WTC11 (cell line): Measurements from ENCODE around the gene PKLR. TPM values are rescaled to one million over a fixed set of nuclear protein-coding genes. Genes with fewer than 3 reads are reported as not detected.
A peak's percentile ranks its signal among the peaks of the same experiment; 100 is the strongest.

Source experiments
- ATAC-seq: fragments of 200-7000 bp; cut with Tn5 transposase; 2 replicates; pipeline ENCODE4 v1.10.0; 2021; ENCODE audit warnings: mild to moderate bottlenecking, moderate library complexity
- CTCF ChIA-PET: fragments of 300-600 bp; sonication (Branson Sonifier 250); formaldehyde crosslinking; loops from one replicate; lab custom pipeline; 2021; ENCODE audit warnings: antibody characterized with exemption; lab: Charles Lee
- POLR2A ChIA-PET: fragments of 350-600 bp; sonication (Branson Sonifier 250); formaldehyde crosslinking; loops from one replicate; lab custom pipeline; 2021; ENCODE audit warnings: antibody characterized with exemption; lab: Charles Lee
- DNase-seq: peaks from one replicate; pipeline ENCODE4 v3.0.0; 2021; ENCODE audit warnings: low spot score
- H3K27ac Mint-ChIP-seq: 2 replicates; pipeline ENCODE4 v1.8.0; 2021; ENCODE audit warnings: mixed read lengths
- H3K27me3 Mint-ChIP-seq: 2 replicates; pipeline ENCODE4 v1.8.0; 2021; ENCODE audit warnings: low read depth, mild to moderate bottlenecking, moderate library complexity, mixed read lengths
- H3K36me3 Mint-ChIP-seq: 2 replicates; pipeline ENCODE4 v1.8.0; 2021; ENCODE audit warnings: mixed read lengths
- H3K4me1 Mint-ChIP-seq: 2 replicates; pipeline ENCODE4 v1.8.0; 2022; ENCODE audit warnings: mixed read lengths
- H3K4me3 Mint-ChIP-seq: 2 replicates; pipeline ENCODE4 v1.8.0; 2021; ENCODE audit warnings: mild to moderate bottlenecking, moderate library complexity, mixed read lengths
- H3K9me3 Mint-ChIP-seq: 2 replicates; pipeline ENCODE4 v1.8.0; 2021; ENCODE audit warnings: mixed read lengths
- ARID4B ChIP-seq: sonication (generic); formaldehyde crosslinking; IDR thresholded peaks from 2 replicates; pipeline ENCODE4 v1.8.0; 2023; ENCODE audit warnings: missing genetic modification reagents, mild to moderate bottlenecking, borderline replicate concordance
- ATF6 ChIP-seq: sonication (generic); formaldehyde crosslinking; IDR thresholded peaks from 2 replicates; pipeline ENCODE4 v1.8.1; 2023; ENCODE audit warnings: mild to moderate bottlenecking, missing genetic modification reagents
- CREM ChIP-seq: sonication (generic); formaldehyde crosslinking; IDR thresholded peaks from 2 replicates; pipeline ENCODE4 v1.8.1; 2022; ENCODE audit warnings: mild to moderate bottlenecking, missing genetic modification reagents, moderate library complexity
- CTCF ChIP-seq: fragments of 200-600 bp; IDR thresholded peaks from 2 replicates; pipeline ENCODE4 v1.8.0; 2022; ENCODE audit warnings: antibody characterized with exemption
- FOXP1 ChIP-seq: sonication (generic); formaldehyde crosslinking; IDR thresholded peaks from 2 replicates; pipeline ENCODE4 v1.8.0; 2022; ENCODE audit warnings: missing genetic modification reagents, mild to moderate bottlenecking, moderate library complexity, borderline replicate concordance
- FOXP4 ChIP-seq: sonication (generic); formaldehyde crosslinking; IDR thresholded peaks from 2 replicates; pipeline ENCODE4 v1.8.0; 2022; ENCODE audit warnings: mild to moderate bottlenecking, missing genetic modification reagents
- MYBL2 ChIP-seq: sonication (generic); formaldehyde crosslinking; IDR thresholded peaks from 2 replicates; pipeline ENCODE4 v1.8.1; 2023; ENCODE audit warnings: mild to moderate bottlenecking, moderate library complexity, missing genetic modification reagents
- NFE2L1 ChIP-seq: sonication (generic); formaldehyde crosslinking; IDR thresholded peaks from 2 replicates; pipeline ENCODE4 v1.8.1; 2023; ENCODE audit warnings: missing genetic modification reagents
- SOX15 ChIP-seq: fragments of 250-450 bp; sonication (Bioruptor Pico); IDR thresholded peaks from 2 replicates; pipeline ENCODE4 v1.9.0; 2021; ENCODE audit warnings: mild to moderate bottlenecking
- TCF7 ChIP-seq: sonication (generic); formaldehyde crosslinking; IDR thresholded peaks from 2 replicates; pipeline ENCODE4 v1.8.0; 2022; ENCODE audit warnings: mild to moderate bottlenecking, low read depth, missing genetic modification reagents, moderate library complexity
- ZNF121 ChIP-seq: sonication (generic); formaldehyde crosslinking; IDR thresholded peaks from 2 replicates; pipeline ENCODE4 v1.8.0; 2023; ENCODE audit warnings: missing genetic modification reagents
- ZNF317 ChIP-seq: sonication (generic); formaldehyde crosslinking; IDR thresholded peaks from 2 replicates; pipeline ENCODE4 v1.8.1; 2023; ENCODE audit warnings: low read depth, mild to moderate bottlenecking, moderate library complexity, missing genetic modification reagents, borderline replicate concordance
- ZSCAN18 ChIP-seq: fragments of 250-450 bp; sonication (Bioruptor Pico); IDR thresholded peaks from 2 replicates; pipeline ENCODE4 v2.1.2; 2022; ENCODE audit warnings: mild to moderate bottlenecking, moderate library complexity
- total RNA-seq: library from RNA; stranded (reverse); gene quantifications from 3 replicates; pipeline ENCODE4 v1.2.3, GENCODE V29; 2021
- TF ChIP-seq, protein P1 (sequence below): sonication (generic); formaldehyde crosslinking; IDR thresholded peaks from 2 replicates; pipeline ENCODE4 v1.8.0; 2022; ENCODE audit warnings: mild to moderate bottlenecking, missing genetic modification reagents
- TF ChIP-seq, protein P2 (sequence below): sonication (generic); formaldehyde crosslinking; IDR thresholded peaks from 2 replicates; pipeline ENCODE4 v1.8.1; 2022; ENCODE audit warnings: mild to moderate bottlenecking, missing genetic modification reagents, moderate library complexity, borderline replicate concordance
- TF ChIP-seq, protein P3 (sequence below): sonication (generic); formaldehyde crosslinking; IDR thresholded peaks from 2 replicates; pipeline ENCODE4 v1.8.1; 2023; ENCODE audit warnings: mild to moderate bottlenecking, missing genetic modification reagents, moderate library complexity
- TF ChIP-seq, protein P4 (sequence below): sonication (generic); formaldehyde crosslinking; IDR thresholded peaks from 2 replicates; pipeline ENCODE4 v1.8.1; 2022; ENCODE audit warnings: missing genetic modification reagents, borderline replicate concordance

PKLR gene
- total RNA-seq, 1 experiment from 2014 or later = 1.5 TPM

DNA sequence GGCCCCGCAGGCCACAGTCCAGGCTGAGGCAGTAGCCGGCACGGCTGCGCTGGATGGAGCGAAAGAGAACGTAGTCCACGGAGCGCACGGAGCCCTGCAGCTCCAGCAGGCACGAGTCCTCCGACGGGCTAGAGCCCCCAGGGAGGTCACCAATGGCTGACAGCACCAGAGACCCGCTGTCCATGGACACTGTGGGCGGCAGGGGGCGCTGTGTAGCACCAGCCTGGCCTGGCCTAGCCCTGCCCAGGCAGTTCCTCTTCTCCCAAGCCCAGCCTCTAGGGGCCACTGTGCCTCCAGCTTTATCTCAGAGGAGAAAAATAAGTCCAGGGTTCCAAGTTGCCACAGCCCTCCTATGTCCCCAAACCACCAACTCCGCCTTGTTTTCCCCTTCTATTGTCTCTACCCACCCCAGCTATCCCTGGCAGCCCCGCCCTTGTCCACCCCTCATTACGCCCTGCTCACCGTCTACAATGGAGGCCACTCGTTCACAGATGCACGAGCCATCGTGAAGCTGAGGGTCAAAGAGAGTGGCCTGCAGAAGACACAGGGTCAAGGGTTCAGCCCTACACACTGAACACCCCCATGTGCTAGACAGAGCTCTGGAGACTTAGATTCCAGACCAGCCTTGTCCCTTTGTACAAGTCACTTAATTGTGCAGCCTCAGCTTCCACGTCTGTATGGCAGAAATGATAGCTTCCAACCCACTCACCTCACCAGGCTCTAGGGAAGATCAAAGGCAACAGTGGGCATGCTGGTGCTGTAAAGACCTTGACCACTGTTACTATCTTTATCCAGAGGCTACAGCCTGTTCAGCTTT is 50.4 kb downstream of the PKLR start (continued):
- TF ChIP-seq ARID4B (CRISPR knock-in tag) (no peak), CREM (CRISPR knock-in tag) (no peak), SOX15 (CRISPR knock-in tag) (no peak), FOXP1 (CRISPR knock-in tag) (no peak; the same call in 1 of the 2 replicates), ZNF317 (CRISPR knock-in tag) (no peak), MYBL2 (CRISPR knock-in tag) (no peak), TCF7 (CRISPR knock-in tag) (no peak), ZSCAN18 (no peak), CTCF (peak; percentile 99)
- TF ChIP-seq, protein P1, sequence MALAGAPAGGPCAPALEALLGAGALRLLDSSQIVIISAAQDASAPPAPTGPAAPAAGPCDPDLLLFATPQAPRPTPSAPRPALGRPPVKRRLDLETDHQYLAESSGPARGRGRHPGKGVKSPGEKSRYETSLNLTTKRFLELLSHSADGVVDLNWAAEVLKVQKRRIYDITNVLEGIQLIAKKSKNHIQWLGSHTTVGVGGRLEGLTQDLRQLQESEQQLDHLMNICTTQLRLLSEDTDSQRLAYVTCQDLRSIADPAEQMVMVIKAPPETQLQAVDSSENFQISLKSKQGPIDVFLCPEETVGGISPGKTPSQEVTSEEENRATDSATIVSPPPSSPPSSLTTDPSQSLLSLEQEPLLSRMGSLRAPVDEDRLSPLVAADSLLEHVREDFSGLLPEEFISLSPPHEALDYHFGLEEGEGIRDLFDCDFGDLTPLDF (CRISPR knock-in tag) = no peak
- TF ChIP-seq, protein P2, sequence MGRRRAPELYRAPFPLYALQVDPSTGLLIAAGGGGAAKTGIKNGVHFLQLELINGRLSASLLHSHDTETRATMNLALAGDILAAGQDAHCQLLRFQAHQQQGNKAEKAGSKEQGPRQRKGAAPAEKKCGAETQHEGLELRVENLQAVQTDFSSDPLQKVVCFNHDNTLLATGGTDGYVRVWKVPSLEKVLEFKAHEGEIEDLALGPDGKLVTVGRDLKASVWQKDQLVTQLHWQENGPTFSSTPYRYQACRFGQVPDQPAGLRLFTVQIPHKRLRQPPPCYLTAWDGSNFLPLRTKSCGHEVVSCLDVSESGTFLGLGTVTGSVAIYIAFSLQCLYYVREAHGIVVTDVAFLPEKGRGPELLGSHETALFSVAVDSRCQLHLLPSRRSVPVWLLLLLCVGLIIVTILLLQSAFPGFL (CRISPR knock-in tag) = no peak
- TF ChIP-seq, protein P3, sequence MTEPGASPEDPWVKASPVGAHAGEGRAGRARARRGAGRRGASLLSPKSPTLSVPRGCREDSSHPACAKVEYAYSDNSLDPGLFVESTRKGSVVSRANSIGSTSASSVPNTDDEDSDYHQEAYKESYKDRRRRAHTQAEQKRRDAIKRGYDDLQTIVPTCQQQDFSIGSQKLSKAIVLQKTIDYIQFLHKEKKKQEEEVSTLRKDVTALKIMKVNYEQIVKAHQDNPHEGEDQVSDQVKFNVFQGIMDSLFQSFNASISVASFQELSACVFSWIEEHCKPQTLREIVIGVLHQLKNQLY (CRISPR knock-in tag) = no peak

DNA sequence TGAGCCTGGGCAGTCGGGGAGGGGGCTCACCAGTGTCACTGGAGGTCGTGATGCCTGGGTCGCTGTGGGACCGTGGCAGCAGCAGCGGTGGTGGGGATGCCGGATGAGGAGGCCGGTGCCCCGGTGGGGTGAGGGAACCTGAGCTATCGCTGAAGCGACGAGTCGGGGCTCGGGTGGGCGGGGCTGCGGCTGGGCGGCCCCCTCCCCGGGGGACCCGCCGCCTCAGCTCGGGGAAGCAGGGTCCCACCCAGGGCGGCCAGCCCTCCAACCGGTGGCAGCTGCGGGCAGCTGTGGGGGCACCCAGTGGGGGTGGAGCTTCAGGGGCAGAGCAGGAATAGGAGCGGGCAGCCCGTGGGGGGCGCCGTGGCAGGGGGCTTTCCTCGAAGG is 51.0 kb downstream of the PKLR start:
- POLR2A ChIA-PET = interaction anchor here (0.5 to 1.7 kb wide), 6 partner anchors 11 to 68 kb away, joined by 3 to 6 read pairs (median 4); partner anchors contain the start of gene CLK2
- ATAC-seq (no peak; the same call in 1 of the 2 replicates), DNase-seq (peak; percentile 31)
- TF ChIP-seq MYBL2 (CRISPR knock-in tag) (no peak), ZNF317 (CRISPR knock-in tag) (no peak), FOXP4 (CRISPR knock-in tag) (no peak), ATF6 (CRISPR knock-in tag) (no peak), NFE2L1 (CRISPR knock-in tag) (no peak), ZNF121 (CRISPR knock-in tag) (no peak)
- TF ChIP-seq, protein P4, sequence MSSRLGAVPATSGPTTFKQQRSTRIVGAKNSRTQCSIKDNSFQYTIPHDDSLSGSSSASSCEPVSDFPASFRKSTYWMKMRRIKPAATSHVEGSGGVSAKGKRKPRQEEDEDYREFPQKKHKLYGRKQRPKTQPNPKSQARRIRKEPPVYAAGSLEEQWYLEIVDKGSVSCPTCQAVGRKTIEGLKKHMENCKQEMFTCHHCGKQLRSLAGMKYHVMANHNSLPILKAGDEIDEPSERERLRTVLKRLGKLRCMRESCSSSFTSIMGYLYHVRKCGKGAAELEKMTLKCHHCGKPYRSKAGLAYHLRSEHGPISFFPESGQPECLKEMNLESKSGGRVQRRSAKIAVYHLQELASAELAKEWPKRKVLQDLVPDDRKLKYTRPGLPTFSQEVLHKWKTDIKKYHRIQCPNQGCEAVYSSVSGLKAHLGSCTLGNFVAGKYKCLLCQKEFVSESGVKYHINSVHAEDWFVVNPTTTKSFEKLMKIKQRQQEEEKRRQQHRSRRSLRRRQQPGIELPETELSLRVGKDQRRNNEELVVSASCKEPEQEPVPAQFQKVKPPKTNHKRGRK (CRISPR knock-in tag) = no peak

More for the DNA sequence above, 51.0 kb downstream of the PKLR start:
- Mint-ChIP-seq H3K27ac (no peak overlapping the region), H3K36me3 (peaks cover 17% of the 10 kb centered on the region), H3K4me3 (peak overlapping the region; percentile 58), H3K4me1 (peaks cover 26% of the 10 kb centered on the region), H3K27me3 (peaks cover 22% of the 10 kb centered on the region), H3K9me3 (no peaks in the 10 kb centered on the region)
- CTCF ChIA-PET = interaction anchor here (0.5 to 4.8 kb wide), 63 partner anchors 9 to 479 kb away, joined by 3 to 204 read pairs (median 6); partner anchors contain the start of genes CLK2, FDPS, HCN3 and KRTCAP2
